Stimulated activated CD8-positive, alpha-beta memory T cell treated with anti-CD3 and anti-CD28 coated beads, Interleukin-4, amount 100 ng/mL, for 24 hours (primary cell): ENCODE results near the gene MYORG.
A peak's percentile ranks its signal among the peaks of the same experiment; 100 is the strongest.

Source experiments
- DNase-seq: peaks from one replicate; pipeline ENCODE4 v3.0.0-alpha.2; 2020; ENCODE audit warnings: low read depth

The MYORG gene

GRCh38 chr9:34376596-34377403 lies at the start of gene MYORG:
Gene MYORG (minus strand): TSS chr9:34376898. CDS start chr9:34372943, 3,955 bp downstream.
- DNase-seq, result peak; percentile 96

- no peak for DNase-seq
These were observed 43.2 kb upstream of the MYORG start for GRCh38 chr9:34419716-34420504.

DNA sequence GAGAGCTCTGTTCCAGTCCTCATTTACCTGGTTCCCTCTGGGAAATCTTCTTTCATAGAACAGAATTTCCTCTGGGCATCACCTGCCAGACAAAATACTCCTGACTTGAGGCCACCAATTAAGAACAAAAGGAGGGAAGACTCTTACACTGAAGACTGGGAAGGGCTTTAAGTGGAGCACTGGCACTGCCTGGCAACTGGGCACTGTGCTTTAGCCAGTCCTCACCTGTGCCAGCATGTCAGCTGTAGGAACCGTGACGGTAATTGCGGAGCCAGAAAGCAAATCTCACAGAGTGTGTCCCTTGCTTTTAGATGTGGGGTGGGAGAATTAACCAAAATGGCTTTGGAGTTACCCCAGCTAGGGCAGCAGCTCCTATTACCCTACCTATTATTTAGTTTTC lies 41.0 kb upstream of the MYORG start:
- DNase-seq, result no peak

GRCh38 chr9:34413231-34413852 lies 36.6 kb upstream of the MYORG start:
- no peak for DNase-seq

GRCh38 chr9:34412336-34412735 lies 35.6 kb upstream of the MYORG start:
- no peak for DNase-seq

GRCh38 chr9:34409154-34409553 lies 32.5 kb upstream of the MYORG start:
- DNase-seq, result no peak

DNA sequence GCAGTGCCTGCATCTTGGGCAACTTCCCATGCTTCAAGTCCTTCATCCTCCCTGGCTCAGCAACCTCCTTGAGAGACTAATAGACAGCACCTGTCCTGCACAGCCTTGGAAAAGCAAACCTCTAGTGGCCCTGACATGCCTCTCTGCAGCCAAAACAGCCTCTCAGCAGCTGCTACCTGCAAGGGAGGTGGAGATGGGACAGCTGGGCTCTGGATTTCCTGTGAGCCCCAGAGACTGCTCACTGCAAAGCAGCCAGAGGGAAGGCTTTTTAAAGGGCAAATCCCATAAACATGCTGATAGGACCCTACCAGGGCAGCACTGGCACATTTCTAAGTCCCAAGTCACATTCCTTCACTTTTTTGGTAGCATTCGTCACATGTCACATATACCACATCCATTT lies 31.5 kb upstream of the MYORG start:
- no peak for DNase-seq

- DNase-seq, result no peak
These were observed 29.5 kb upstream of the MYORG start for GRCh38 chr9:34406219-34406618.

DNA sequence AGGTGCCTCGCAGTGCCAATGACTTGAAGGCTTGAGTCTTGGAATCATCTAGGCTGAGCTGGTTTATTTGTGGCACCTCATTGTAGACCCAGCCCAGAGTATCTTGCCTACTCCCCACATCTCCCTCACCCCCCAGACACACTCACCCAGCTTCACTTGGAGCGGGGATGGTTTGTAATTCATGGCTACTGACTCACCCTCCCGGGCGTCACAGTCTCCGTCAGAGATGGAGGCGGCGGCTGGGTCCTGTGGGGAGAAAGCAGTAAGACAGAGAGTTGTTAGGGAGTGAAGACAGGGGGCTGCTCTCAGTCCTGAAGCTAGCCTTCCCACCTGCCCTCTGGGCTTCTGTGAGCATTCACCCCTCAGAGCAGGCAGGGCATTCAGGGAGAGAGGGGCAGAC lies 29.0 kb upstream of the MYORG start:
- no peak for DNase-seq

DNA sequence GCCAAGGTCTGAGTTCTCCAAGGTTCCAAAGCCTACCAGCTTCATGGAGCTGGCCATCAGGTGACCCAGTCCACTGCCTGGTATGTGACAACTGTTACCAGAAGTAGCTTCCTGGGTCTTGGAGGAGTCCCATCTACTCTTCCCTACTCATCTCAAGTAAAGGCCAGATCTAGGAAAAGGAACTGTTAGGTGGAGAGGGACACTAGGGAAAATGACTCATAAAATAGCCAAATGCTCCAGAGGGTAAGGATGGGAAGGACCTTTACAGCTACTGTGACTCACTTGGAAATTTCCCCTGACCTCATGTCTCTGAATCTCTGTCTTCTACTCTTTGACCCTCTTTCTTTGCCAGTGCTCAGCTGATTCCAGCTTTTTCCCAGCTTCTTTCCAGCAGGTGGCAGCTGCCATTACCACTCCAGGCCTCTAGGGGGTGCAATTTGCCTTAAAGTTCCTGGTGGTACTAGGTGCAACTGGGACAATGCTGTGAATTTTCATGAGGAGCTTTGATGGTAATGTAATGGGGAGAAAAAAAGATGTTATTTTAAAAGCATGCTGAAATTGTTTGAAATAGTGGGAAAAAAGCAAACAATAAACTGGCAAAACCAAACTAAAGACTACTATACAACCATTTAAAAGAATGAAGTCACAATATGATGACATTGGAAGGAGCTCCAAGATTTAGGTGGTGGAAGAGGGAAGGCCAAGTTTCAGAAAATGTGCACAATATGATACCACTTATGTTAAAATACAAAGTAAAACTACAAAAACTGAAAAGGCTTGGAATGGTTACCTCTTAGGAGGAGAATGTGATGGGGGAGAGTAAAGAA lies 27.1 kb upstream of the MYORG start:
- DNase-seq, result peak; percentile 19

DNA sequence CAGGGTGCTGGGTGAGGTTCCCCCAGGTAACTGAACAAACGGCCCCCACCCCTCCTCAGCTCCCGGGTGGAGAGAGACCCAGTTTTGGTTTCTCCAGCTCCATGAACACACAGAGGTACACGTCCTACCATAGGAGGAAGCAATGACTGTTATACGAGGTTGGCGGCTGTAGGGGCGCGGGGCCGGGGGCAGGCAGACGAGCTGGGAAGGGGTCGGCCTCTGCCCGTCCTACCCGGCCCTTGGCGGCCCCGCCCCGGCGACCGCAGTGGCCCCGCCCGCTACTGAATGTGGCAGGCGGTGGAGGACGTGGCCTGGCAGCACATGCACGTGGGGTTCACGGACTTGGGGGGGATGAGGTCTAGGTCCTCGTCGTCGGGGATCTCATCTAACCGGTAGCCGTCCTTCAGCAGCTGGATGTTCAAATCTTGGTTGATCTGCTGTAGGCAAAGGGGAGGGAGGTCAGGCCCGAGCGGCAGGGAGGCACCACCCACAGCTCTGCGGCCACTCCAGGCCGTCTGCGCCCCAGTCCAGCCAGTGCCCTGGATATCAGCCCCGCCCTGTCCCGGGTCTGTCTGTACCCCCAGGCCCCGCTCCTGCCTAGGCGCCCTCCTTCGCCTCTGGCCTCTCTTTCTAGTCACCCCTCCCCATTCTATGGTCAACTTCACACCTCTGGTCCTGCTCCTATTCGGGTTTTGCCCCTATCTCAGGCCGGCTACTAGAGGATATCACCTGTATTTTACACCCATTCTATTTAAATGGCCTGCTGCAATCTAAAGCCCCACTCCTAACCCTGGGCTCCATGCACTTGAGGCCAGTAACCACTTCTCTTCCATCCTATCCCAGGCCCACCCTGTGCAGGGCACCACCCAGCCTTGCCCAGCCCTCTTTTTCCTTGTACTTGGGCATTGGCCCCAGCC lies 24.2 kb upstream of the MYORG start:
- no peak for DNase-seq

- no peak for DNase-seq
These were observed 23.6 kb upstream of the MYORG start for GRCh38 chr9:34400275-34400674.

DNA sequence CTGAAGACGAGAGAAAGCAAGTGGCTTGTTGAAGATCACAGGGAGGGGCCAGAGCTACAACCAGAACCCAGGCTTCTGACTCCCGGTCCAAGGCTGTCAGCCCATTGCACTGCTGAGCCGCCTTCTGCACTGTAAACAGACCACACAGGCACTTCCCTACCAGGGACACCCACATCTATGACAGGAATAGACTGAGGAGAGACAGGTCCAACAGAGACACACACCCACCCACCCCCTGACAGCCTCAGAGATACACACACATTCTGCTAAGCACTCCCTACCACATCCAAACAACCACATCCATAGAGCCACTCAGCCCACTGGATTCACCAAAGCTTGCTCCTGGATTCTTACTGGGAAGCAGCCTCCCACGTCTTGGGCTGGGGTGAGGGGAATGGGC lies 23.0 kb upstream of the MYORG start:
- no peak for DNase-seq

DNA sequence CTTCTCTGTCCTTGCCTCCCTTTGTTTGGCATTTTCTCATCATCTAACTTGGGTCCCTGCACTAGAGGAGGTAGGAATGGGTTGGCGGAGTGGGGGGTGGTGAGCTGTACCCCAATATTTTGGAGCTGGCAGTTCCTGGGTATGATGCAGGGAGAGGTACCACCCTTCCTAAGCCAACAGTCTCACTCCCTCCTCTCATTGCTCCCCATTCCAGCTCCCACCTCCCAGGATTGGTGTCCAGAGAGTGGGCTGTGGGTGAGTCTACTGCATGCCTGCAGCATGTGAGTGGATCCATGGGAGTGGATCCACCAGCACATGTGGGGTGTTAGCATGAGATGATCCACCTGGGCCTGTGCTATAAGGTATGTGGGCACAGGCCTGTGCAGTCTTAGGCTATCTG lies 22.2 kb upstream of the MYORG start:
- no peak for DNase-seq

- DNase-seq, result no peak
These were observed 19.8 kb upstream of the MYORG start for GRCh38 chr9:34396276-34397214.

DNA sequence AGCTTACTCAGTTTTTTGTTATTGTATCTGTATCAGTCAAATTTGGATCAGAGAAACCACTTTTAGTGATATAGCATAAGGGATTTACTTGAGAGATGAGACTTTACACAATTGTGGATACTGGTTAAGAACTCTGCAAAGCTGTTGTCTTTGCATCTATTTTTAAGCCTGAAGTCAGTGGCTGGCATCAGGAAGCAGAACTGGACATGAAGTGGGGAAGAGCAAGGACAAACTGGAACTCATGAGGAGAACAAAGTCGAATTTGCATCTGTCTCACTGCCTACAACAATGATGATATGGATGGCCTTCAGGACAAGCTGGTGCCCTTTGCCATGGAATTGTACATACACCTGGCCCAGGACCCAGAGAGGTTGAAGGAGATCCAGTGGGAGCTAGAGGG lies 15.8 kb upstream of the MYORG start:
- DNase-seq, result no peak

- DNase-seq, result no peak
These were observed 10.5 kb upstream of the MYORG start for GRCh38 chr9:34387239-34387638.

GRCh38 chr9:34386656-34387055 lies 10.0 kb upstream of the MYORG start:
- no peak for DNase-seq

- no peak for DNase-seq
These were observed 9.0 kb upstream of the MYORG start for GRCh38 chr9:34385561-34386230.
